WTC11 (cell line): ENCODE results near the gene ALDH8A1. TPM values are rescaled to one million over a fixed set of nuclear protein-coding genes. Genes with fewer than 3 reads are reported as not detected.

ENCODE experiments used
- ATAC-seq: fragments of 200-7000 bp; cut with Tn5 transposase; 2 replicates; pipeline ENCODE4 v1.10.0; 2021; ENCODE audit warnings: mild to moderate bottlenecking, moderate library complexity
- CTCF ChIA-PET: fragments of 300-600 bp; sonication (Branson Sonifier 250); formaldehyde crosslinking; loops from one replicate; lab custom pipeline; 2021; ENCODE audit warnings: antibody characterized with exemption; lab: Charles Lee
- POLR2A ChIA-PET: fragments of 350-600 bp; sonication (Branson Sonifier 250); formaldehyde crosslinking; loops from one replicate; lab custom pipeline; 2021; ENCODE audit warnings: antibody characterized with exemption; lab: Charles Lee
- DNase-seq: peaks from one replicate; pipeline ENCODE4 v3.0.0; 2021; ENCODE audit warnings: low spot score
- H3K27ac Mint-ChIP-seq: 2 replicates; pipeline ENCODE4 v1.8.0; 2021; ENCODE audit warnings: mixed read lengths
- H3K27me3 Mint-ChIP-seq: 2 replicates; pipeline ENCODE4 v1.8.0; 2021; ENCODE audit warnings: low read depth, mild to moderate bottlenecking, moderate library complexity, mixed read lengths
- H3K36me3 Mint-ChIP-seq: 2 replicates; pipeline ENCODE4 v1.8.0; 2021; ENCODE audit warnings: mixed read lengths
- H3K4me1 Mint-ChIP-seq: 2 replicates; pipeline ENCODE4 v1.8.0; 2022; ENCODE audit warnings: mixed read lengths
- H3K4me3 Mint-ChIP-seq: 2 replicates; pipeline ENCODE4 v1.8.0; 2021; ENCODE audit warnings: mild to moderate bottlenecking, moderate library complexity, mixed read lengths
- H3K9me3 Mint-ChIP-seq: 2 replicates; pipeline ENCODE4 v1.8.0; 2021; ENCODE audit warnings: mixed read lengths
- ATF1 ChIP-seq: sonication (generic); formaldehyde crosslinking; IDR thresholded peaks from 2 replicates; pipeline ENCODE4 v1.8.1; 2023; ENCODE audit warnings: mild to moderate bottlenecking, moderate library complexity, missing genetic modification reagents
- ELF4 ChIP-seq: sonication (generic); formaldehyde crosslinking; IDR thresholded peaks from 2 replicates; pipeline ENCODE4 v1.8.1; 2022; ENCODE audit warnings: low read depth, mild to moderate bottlenecking, moderate library complexity, missing genetic modification reagents
- ESRRA ChIP-seq: sonication (generic); formaldehyde crosslinking; IDR thresholded peaks from 2 replicates; pipeline ENCODE4 v1.8.1; 2022; ENCODE audit warnings: mild to moderate bottlenecking, missing genetic modification reagents, borderline replicate concordance
- IRF2 ChIP-seq: sonication (generic); formaldehyde crosslinking; IDR thresholded peaks from 2 replicates; pipeline ENCODE4 v1.8.0; 2022; ENCODE audit warnings: low read depth, missing genetic modification reagents, borderline replicate concordance
- JUN ChIP-seq: sonication (generic); formaldehyde crosslinking; IDR thresholded peaks from 2 replicates; pipeline ENCODE4 v1.8.0; 2023; ENCODE audit warnings: mild to moderate bottlenecking, missing genetic modification reagents
- NFYB ChIP-seq: sonication (generic); formaldehyde crosslinking; conservative IDR thresholded peaks from 2 replicates; pipeline ENCODE4 v1.8.0; 2022; ENCODE audit warnings: low read depth, missing genetic modification reagents
- NR2C2 ChIP-seq: sonication (generic); formaldehyde crosslinking; IDR thresholded peaks from 2 replicates; pipeline ENCODE4 v1.8.0; 2022; ENCODE audit warnings: mild to moderate bottlenecking, missing genetic modification reagents
- NR3C1 ChIP-seq: sonication (generic); formaldehyde crosslinking; conservative IDR thresholded peaks from 2 replicates; pipeline ENCODE4 v1.8.1; 2023; ENCODE audit warnings: low read depth, mild to moderate bottlenecking, missing genetic modification reagents
- SMAD3 ChIP-seq: sonication (generic); formaldehyde crosslinking; IDR thresholded peaks from 2 replicates; pipeline ENCODE4 v1.8.0; 2022; ENCODE audit warnings: missing genetic modification reagents, mild to moderate bottlenecking, borderline replicate concordance
- TCF7 ChIP-seq: sonication (generic); formaldehyde crosslinking; IDR thresholded peaks from 2 replicates; pipeline ENCODE4 v1.8.0; 2022; ENCODE audit warnings: mild to moderate bottlenecking, low read depth, missing genetic modification reagents, moderate library complexity
- TEAD4 ChIP-seq: sonication (generic); formaldehyde crosslinking; IDR thresholded peaks from 2 replicates; pipeline ENCODE4 v1.8.0; 2022; ENCODE audit warnings: mild to moderate bottlenecking, missing genetic modification reagents
- ZBTB21 ChIP-seq: sonication (generic); formaldehyde crosslinking; IDR thresholded peaks from 2 replicates; pipeline ENCODE4 v1.8.1; 2023; ENCODE audit warnings: mild to moderate bottlenecking, missing genetic modification reagents, borderline replicate concordance
- ZNF121 ChIP-seq: sonication (generic); formaldehyde crosslinking; IDR thresholded peaks from 2 replicates; pipeline ENCODE4 v1.8.0; 2023; ENCODE audit warnings: missing genetic modification reagents
- ZNF138 ChIP-seq: sonication (generic); formaldehyde crosslinking; conservative IDR thresholded peaks from 2 replicates; pipeline ENCODE4 v1.8.1; 2022; ENCODE audit warnings: mild to moderate bottlenecking, moderate library complexity, missing genetic modification reagents
- ZNF317 ChIP-seq: sonication (generic); formaldehyde crosslinking; IDR thresholded peaks from 2 replicates; pipeline ENCODE4 v1.8.1; 2023; ENCODE audit warnings: low read depth, mild to moderate bottlenecking, moderate library complexity, missing genetic modification reagents, borderline replicate concordance
- total RNA-seq: library from RNA; stranded (reverse); gene quantifications from 3 replicates; pipeline ENCODE4 v1.2.3, GENCODE V29; 2021
- TF ChIP-seq, protein P1 (sequence below): fragments of 250-450 bp; sonication (Bioruptor Pico); IDR thresholded peaks from 2 replicates; pipeline ENCODE4 v1.9.0; 2021; ENCODE audit warnings: moderate library complexity, mild to moderate bottlenecking, inconsistent platforms, borderline replicate concordance
- TF ChIP-seq, protein P2 (sequence below): sonication (generic); formaldehyde crosslinking; IDR thresholded peaks from 2 replicates; pipeline ENCODE4 v1.8.0; 2022; ENCODE audit warnings: mild to moderate bottlenecking, missing genetic modification reagents
- TF ChIP-seq, protein P3 (sequence below): sonication (generic); formaldehyde crosslinking; IDR thresholded peaks from 2 replicates; pipeline ENCODE4 v1.8.0; 2023; ENCODE audit warnings: missing genetic modification reagents
- TF ChIP-seq, protein P4 (sequence below): sonication (generic); formaldehyde crosslinking; conservative IDR thresholded peaks from 2 replicates; pipeline ENCODE4 v1.8.1; 2022; ENCODE audit warnings: mild to moderate bottlenecking, missing genetic modification reagents
- TF ChIP-seq, protein P5 (sequence below): fragments of 250-450 bp; sonication (Bioruptor Pico); IDR thresholded peaks from 2 replicates; pipeline ENCODE4 v1.8.0; 2021; ENCODE audit warnings: mild to moderate bottlenecking
- TF ChIP-seq, protein P6 (sequence below): sonication (generic); formaldehyde crosslinking; IDR thresholded peaks from 2 replicates; pipeline ENCODE4 v1.8.0; 2023; ENCODE audit warnings: mild to moderate bottlenecking, missing genetic modification reagents
- TF ChIP-seq, protein P7 (sequence below): sonication (generic); formaldehyde crosslinking; IDR thresholded peaks from 2 replicates; pipeline ENCODE4 v1.8.1; 2023; ENCODE audit warnings: mild to moderate bottlenecking, missing genetic modification reagents

ALDH8A1 gene
- total RNA-seq, 1 experiment from 2014 or later, result 0.17 TPM

DNA sequence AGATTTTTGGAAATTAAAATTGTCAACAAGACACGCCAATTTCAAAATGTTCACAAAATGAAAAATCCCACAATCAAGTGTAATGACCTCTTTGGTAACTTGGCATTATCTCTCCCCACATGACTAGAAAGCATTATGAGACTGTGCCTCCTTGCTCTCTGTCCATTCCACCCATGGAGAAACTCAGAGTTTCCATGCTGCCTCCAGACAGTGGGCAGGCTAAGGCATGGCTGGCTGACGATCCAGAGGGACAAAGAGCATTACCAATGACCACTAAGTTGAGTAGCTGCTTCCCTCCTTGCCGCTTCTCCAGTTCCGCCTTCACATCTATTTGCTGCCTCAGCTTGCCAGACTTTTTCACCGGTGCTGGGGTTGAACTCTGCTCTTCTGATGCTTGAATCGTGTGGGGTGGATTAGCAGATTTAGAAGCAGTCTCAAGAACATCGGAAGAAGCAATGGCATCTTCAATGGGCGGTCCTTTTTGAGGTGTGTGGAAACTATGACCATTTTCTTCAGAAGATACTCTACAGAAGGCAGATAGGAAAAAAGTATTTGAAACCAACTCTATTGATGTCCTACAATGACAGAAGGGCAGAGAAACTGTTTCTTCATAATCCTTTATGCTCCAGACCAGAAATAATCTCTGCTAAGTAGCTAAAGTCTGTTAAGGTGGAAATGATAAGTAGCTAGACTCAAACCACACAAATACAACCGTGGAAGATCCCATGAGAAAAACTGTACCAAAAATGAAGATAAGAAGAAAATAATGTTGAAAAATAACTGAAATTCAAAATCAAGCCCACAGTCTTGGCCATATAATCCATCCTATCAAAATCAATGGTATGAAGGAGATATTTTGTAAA is 47.5 kb upstream of the ALDH8A1 start:
- Mint-ChIP-seq H3K4me1 (peaks cover 21% of the 10 kb centered on the region), H3K36me3 (peaks cover 13% of the 10 kb centered on the region), H3K9me3 (no peaks in the 10 kb centered on the region), H3K27me3 (no peaks in the 10 kb centered on the region), H3K27ac (0 out of 2 replicates have a peak overlapping the region, but pooled peaks have one; percentile 12), H3K4me3 (no peak overlapping the region)
- ATAC-seq (no peak), DNase-seq (no peak)
- POLR2A ChIA-PET, result no interaction called here
- CTCF ChIA-PET, result no interaction called here
- TF ChIP-seq SMAD3 (CRISPR knock-in tag), result no peak
- TF ChIP-seq IRF2 (CRISPR knock-in tag), result no peak
- TF ChIP-seq, protein P1, sequence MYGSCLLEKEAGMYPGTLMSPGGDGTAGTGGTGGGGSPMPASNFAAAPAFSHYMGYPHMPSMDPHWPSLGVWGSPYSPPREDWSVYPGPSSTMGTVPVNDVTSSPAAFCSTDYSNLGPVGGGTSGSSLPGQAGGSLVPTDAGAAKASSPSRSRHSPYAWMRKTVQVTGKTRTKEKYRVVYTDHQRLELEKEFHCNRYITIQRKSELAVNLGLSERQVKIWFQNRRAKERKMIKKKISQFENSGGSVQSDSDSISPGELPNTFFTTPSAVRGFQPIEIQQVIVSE (CRISPR knock-in tag), result no peak
- TF ChIP-seq, protein P2, sequence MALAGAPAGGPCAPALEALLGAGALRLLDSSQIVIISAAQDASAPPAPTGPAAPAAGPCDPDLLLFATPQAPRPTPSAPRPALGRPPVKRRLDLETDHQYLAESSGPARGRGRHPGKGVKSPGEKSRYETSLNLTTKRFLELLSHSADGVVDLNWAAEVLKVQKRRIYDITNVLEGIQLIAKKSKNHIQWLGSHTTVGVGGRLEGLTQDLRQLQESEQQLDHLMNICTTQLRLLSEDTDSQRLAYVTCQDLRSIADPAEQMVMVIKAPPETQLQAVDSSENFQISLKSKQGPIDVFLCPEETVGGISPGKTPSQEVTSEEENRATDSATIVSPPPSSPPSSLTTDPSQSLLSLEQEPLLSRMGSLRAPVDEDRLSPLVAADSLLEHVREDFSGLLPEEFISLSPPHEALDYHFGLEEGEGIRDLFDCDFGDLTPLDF (CRISPR knock-in tag), result no peak
- TF ChIP-seq TEAD4 (CRISPR knock-in tag), result no peak
- TF ChIP-seq ELF4 (CRISPR knock-in tag), result no peak
- TF ChIP-seq ESRRA (CRISPR knock-in tag), result no peak
- no peak for TF ChIP-seq NFYB (CRISPR knock-in tag)
- TF ChIP-seq, protein P3, sequence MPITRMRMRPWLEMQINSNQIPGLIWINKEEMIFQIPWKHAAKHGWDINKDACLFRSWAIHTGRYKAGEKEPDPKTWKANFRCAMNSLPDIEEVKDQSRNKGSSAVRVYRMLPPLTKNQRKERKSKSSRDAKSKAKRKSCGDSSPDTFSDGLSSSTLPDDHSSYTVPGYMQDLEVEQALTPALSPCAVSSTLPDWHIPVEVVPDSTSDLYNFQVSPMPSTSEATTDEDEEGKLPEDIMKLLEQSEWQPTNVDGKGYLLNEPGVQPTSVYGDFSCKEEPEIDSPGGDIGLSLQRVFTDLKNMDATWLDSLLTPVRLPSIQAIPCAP (CRISPR knock-in tag), result no peak
- TF ChIP-seq ZNF317 (CRISPR knock-in tag), result no peak
- TF ChIP-seq, protein P4, sequence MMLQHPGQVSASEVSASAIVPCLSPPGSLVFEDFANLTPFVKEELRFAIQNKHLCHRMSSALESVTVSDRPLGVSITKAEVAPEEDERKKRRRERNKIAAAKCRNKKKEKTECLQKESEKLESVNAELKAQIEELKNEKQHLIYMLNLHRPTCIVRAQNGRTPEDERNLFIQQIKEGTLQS (CRISPR knock-in tag), result no peak

DNA sequence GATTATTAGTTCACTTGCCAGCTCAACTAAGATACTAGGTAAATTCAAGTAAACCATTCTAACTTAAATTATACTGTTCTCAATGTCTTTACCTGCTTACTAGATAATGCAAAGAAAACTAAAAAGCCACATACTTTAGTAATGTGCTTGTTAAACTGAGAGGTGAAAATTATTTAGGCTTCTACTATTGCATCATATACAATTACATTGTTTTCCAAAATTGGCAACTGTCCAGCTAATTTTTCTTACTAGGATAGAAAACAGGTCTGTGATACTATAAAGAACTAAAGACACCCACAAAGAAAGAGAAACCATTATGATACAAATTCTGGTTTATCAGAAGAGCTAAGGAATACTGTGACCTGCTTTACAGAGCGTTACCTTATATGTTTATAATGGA is 45.6 kb upstream of the ALDH8A1 start:
- Mint-ChIP-seq H3K4me1 (peaks cover 19% of the 10 kb centered on the region), H3K27ac (no peak overlapping the region), H3K36me3 (peaks cover 11% of the 10 kb centered on the region), H3K9me3 (no peaks in the 10 kb centered on the region), H3K4me3 (no peak overlapping the region), H3K27me3 (no peaks in the 10 kb centered on the region)
- TF ChIP-seq NR3C1 (CRISPR knock-in tag) (no peak), ZNF138 (CRISPR knock-in tag) (no peak), ZNF121 (CRISPR knock-in tag) (no peak), IRF2 (CRISPR knock-in tag) (no peak), ATF1 (CRISPR knock-in tag) (no peak)
- ATAC-seq (no peak), DNase-seq (no peak)
- ChIA-PET CTCF (no interaction called here), POLR2A (interaction anchor here (1.2 kb wide), 1 partner anchor 56 kb away, joined by 3 read pairs; no protein-coding TSS in a partner anchor)

DNA sequence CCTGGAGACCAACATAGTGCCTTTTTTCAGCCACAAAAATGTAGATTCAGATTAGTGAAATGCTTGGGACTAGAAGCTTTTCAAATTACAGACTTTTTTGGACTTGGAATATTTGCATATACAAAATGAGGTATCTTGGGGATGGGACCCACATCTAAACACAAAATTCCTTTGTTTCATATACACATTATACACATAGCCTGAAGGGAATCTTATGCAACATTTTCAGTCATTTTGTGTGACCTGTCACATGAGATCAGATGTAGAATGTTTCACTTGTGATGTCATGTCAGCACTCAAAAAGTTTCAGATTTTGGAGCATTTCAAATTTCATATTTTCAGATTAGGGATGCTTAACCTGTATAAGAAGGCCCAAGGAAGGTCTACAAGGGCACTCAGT is 44.5 kb upstream of the ALDH8A1 start:
- ChIA-PET POLR2A (no interaction called here), CTCF (interaction anchor here (0.8 kb wide), 1 partner anchor 8 kb away, joined by 5 read pairs; no protein-coding TSS in a partner anchor)
- ATAC-seq, result no peak
- peaks cover 15% of the 10 kb centered on the region for H3K4me1 Mint-ChIP-seq
- no peak overlapping the region for H3K4me3 Mint-ChIP-seq
- no peaks in the 10 kb centered on the region for H3K9me3 Mint-ChIP-seq
- H3K36me3 Mint-ChIP-seq, result peaks cover 11% of the 10 kb centered on the region
- no peak overlapping the region for H3K27ac Mint-ChIP-seq
- no peaks in the 10 kb centered on the region for H3K27me3 Mint-ChIP-seq
- DNase-seq, result no peak
- TF ChIP-seq NR2C2 (CRISPR knock-in tag) (no peak), TEAD4 (CRISPR knock-in tag) (no peak), ELF4 (CRISPR knock-in tag) (no peak), ZBTB21 (CRISPR knock-in tag) (no peak), JUN (CRISPR knock-in tag) (no peak), TCF7 (no peak), ZNF121 (CRISPR knock-in tag) (no peak), NFYB (CRISPR knock-in tag) (no peak)
- TF ChIP-seq, protein P5, sequence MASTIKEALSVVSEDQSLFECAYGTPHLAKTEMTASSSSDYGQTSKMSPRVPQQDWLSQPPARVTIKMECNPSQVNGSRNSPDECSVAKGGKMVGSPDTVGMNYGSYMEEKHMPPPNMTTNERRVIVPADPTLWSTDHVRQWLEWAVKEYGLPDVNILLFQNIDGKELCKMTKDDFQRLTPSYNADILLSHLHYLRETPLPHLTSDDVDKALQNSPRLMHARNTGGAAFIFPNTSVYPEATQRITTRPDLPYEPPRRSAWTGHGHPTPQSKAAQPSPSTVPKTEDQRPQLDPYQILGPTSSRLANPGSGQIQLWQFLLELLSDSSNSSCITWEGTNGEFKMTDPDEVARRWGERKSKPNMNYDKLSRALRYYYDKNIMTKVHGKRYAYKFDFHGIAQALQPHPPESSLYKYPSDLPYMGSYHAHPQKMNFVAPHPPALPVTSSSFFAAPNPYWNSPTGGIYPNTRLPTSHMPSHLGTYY (CRISPR knock-in tag), result no peak
- TF ChIP-seq, protein P6, sequence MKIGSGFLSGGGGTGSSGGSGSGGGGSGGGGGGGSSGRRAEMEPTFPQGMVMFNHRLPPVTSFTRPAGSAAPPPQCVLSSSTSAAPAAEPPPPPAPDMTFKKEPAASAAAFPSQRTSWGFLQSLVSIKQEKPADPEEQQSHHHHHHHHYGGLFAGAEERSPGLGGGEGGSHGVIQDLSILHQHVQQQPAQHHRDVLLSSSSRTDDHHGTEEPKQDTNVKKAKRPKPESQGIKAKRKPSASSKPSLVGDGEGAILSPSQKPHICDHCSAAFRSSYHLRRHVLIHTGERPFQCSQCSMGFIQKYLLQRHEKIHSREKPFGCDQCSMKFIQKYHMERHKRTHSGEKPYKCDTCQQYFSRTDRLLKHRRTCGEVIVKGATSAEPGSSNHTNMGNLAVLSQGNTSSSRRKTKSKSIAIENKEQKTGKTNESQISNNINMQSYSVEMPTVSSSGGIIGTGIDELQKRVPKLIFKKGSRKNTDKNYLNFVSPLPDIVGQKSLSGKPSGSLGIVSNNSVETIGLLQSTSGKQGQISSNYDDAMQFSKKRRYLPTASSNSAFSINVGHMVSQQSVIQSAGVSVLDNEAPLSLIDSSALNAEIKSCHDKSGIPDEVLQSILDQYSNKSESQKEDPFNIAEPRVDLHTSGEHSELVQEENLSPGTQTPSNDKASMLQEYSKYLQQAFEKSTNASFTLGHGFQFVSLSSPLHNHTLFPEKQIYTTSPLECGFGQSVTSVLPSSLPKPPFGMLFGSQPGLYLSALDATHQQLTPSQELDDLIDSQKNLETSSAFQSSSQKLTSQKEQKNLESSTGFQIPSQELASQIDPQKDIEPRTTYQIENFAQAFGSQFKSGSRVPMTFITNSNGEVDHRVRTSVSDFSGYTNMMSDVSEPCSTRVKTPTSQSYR (CRISPR knock-in tag), result no peak
- TF ChIP-seq, protein P7, sequence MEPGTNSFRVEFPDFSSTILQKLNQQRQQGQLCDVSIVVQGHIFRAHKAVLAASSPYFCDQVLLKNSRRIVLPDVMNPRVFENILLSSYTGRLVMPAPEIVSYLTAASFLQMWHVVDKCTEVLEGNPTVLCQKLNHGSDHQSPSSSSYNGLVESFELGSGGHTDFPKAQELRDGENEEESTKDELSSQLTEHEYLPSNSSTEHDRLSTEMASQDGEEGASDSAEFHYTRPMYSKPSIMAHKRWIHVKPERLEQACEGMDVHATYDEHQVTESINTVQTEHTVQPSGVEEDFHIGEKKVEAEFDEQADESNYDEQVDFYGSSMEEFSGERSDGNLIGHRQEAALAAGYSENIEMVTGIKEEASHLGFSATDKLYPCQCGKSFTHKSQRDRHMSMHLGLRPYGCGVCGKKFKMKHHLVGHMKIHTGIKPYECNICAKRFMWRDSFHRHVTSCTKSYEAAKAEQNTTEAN (CRISPR knock-in tag), result no peak
